GM03348 (cell line): ENCODE measurements around the gene STARD13.
A peak's percentile ranks its signal among the peaks of the same experiment; 100 is the strongest.

Source experiments
- DNase-seq: peaks from one replicate; pipeline ENCODE4 v3.0.0; 2012; ENCODE audit warnings: low spot score

STARD13 gene

GRCh38 chr13:33111414-33112110 is 174.0 kb downstream of the STARD13 start:
- peak; percentile 49 for DNase-seq

DNA sequence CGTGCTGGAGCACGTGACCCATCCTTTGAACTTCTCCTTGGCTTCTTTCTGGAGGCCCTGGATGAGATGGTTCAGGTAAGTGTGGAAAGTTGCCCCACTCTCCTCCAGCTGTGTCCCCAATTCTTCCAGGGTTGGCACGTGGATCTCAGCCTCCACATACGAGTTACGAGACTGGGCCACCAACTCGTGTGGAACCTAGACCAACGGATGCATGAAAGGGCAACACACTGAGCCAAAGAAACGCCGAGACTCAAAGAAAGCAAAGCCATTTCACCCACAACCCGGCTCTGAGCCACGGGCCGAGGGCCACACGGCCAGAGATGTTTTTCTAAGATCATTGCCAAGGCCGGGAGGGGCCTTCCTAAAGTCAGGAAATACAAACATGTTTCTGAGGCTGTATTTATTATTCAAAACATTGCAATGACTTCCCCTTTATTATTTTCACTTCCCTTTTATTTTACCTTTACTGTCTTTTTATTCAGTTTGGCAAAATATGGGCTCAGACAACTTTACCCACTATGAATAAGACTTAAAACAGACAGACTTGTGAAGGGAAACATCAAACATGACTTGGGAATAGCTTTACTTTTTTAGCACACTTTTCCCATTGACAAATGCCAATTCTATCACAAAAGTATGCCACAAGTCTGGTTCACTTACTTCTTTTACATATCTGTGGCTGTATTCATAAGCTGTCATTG is 174.7 kb downstream of the STARD13 start:
- DNase-seq = peak; percentile 46

DNA sequence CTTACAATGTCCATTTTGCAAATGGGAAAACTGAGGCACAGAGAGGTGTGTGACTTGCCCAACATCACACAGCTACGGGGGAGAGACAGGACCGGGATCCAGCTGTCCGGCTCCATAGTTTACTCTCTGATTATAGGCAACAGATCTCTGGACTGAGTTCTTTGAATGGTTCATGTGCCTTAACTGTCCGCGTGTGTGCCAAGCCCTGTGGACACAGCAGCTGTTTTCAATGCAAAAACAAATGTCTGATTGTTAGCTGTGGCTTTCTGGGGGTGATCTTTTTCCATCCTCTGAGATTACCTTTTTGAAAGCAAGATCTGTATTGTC is 175.2 kb downstream of the STARD13 start:
- no peak for DNase-seq

DNA sequence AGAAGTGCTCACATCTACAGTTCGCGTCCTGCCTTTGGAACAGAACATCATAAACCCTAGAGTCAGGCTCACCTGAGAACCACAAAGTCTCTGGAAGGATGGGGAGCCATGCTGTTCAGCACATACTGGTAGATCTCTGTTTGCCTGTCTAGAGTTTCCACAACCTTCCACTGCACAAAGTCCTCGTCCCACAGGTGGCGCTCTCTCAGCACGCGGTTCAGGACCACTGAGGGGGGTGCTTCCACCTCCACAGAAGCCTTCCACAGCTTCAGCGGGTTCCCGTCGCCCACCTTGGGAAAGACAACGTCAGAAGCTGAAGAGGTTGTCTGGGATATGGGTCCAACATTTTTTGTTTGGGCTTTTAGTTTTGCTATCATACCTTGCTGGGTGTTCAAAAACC is 175.8 kb downstream of the STARD13 start:
- no peak for DNase-seq

DNA sequence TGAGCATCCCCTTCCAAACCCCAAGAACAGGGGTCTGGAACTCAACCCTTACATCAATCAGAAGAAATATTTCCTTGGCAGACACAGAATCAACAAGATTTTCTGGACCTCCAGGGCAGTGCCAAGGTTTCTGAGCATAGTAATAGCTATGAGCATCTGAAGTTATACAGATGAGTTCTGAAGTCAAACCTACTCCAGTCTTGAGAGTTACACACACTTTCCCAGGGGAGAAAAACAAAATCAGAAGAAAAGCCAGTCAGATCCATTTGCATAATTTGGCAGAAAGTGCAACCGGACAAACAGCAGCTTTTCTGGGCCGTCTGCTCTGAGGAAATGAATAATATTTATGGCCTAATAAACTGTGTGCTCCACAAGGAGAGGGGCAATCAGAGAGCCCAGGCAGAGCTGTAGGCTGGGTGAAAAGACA is 176.3 kb downstream of the STARD13 start:
- peak; percentile 31 for DNase-seq

- peak; percentile 84 for DNase-seq
Measured at GRCh38 chr13:33108620-33109019, 176.9 kb downstream of the STARD13 start.

DNA sequence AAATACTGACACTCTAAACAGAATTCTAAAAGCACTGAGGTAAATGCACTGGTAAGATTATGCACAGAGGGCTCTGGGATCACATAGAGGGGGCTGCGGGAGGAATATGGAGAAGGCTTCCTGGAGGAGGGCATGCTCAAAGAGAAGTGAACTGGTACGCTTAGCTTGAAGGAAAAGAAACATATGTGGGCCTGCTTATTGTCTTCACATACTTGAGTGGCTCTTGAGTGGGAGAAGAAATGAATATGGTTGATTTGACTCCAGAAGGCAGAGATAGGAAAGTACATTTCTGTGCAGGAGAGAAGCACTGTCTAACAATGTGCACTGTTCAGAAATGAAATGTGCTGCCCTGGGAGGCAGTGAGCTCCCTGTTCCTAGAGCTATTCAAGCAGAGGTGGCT is 178.2 kb downstream of the STARD13 start:
- DNase-seq = no peak

GRCh38 chr13:33106656-33107360 is 178.7 kb downstream of the STARD13 start:
- DNase-seq = no peak

DNA sequence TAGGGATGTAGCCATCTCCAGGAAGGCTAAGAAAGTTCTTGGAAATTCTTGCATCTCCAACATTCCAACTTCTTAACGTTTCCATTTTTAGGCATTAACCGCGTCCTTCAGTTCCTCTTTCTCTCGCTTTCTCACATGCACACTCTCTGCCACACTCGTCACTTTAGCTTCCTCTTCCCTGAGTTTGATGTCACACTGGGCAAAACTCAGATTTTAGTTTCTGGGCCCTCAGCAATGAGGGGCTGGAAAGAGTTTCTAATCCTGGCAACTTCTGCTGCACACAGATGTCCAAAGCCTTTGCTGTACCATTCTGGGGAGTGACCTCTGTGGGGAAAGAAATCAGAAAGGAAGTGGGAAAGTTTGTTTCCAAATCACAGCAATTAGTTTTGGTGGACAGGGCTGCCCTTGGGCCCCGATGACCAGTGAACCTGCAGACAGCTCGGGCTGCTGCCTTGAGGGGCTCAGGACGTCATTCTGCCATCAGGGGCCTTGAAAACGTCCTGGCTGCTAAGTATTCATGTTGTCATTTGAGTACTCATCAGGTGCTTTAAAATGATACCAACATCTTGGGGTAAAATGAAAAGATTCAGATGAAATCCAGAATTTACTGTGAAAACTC is 180.1 kb downstream of the STARD13 start:
- DNase-seq = no peak

DNA sequence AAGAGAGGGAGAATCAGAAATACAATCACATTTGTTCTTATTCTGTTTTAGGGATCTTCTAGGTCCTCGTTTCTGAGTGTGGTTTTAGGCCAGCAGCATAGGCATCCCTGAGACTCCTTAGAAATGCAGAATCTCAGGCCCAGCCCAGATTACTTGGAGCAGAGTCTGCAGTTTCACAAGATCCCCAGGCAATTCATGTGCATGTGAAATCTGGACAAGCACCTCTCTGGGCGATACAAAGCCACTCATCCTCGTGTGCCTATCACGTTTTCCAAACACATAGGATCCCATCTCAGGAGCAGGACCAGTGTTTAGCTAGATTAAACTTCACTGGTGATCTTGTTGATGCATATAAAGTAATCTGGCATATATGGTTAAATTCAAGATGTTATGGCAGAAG is 182.1 kb downstream of the STARD13 start:
- DNase-seq = no peak

GRCh38 chr13:33101835-33102234 is 183.7 kb downstream of the STARD13 start:
- DNase-seq = no peak

DNA sequence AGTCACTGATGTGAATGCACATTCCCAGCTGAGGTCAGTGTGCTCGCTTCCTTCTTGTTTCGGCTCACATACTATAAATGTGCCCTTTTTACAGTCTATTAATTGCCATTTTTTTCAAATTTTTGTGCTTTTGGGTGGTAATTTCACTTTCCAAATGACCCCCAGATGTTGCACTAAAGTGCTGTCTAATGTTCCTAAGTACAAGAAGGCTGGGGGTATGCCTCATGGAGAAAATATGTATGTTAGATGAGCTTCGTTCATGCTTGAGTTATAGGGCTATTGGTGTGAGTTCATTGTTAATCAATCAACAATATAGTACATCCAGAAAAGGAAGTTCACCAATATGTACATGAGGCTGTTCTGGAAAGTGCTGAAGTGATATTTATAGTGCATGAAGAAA is 184.7 kb downstream of the STARD13 start:
- DNase-seq = no peak

DNA sequence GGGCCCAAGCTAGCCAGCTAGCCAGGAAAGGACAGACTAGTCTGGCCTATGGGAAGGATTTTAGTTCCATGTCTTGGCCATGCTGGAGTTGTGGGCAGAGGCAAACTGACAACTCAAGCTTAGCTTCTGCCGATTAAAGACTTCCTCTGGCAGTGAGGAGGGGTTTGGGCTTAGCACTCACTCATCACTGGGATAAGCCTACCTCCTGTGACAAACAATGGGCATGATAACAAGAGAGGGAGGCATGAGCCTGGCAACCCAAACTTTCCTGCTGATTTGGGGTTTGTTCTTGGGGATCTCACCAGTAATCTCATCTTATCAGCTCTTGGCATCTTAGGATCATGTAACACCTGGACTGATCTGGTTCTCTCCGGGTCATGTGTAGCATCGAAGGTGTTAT is 185.7 kb downstream of the STARD13 start:
- no peak for DNase-seq

- DNase-seq = no peak
Measured at GRCh38 chr13:33096886-33097605, 188.5 kb downstream of the STARD13 start.

GRCh38 chr13:33092073-33092987 is 193.2 kb downstream of the STARD13 start:
- no peak for DNase-seq

- DNase-seq = no peak
Measured at GRCh38 chr13:33091415-33091774, 194.2 kb downstream of the STARD13 start.

- DNase-seq = no peak
Measured at GRCh38 chr13:33090755-33091414, 194.7 kb downstream of the STARD13 start.

DNA sequence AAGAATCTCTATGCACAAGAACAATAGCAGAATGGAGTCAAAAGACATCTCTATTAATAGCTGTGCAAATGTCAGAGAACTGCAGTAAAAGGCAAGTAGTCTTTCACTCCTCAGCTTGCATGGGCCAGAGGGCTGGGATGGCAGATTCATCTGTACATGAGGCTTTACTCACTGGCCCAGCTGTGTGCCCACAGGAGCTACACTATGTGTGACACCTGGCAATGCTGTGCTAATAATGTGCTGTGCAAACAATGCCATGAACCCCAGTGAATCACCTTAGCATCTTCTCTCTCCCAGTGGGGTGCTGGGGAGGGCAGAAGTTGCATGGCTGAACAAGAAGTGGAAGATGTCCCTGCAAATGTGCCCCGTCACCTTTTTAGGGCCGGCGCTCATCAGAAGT is 196.2 kb downstream of the STARD13 start:
- no peak for DNase-seq

DNA sequence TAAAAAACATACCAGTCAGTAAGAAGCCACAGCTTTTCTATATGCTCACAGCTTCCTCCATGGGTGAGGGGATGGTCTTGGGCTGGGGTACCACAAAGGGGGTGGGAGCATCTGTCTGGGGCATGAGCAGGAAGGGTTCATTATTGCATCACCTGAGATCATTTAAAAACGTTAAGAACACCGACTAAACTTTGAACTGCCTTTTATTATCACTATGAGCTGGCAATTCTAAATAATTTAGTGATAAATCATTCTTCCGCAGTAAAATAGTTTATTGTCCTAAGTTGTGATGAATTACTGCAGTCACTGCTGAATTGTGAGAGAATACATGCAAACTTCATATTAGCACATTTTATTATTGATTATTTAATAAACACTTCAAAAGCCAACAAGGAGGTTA is 197.8 kb downstream of the STARD13 start:
- DNase-seq = no peak

- no peak for DNase-seq
Measured at GRCh38 chr13:33087091-33087490, 198.5 kb downstream of the STARD13 start.

DNA sequence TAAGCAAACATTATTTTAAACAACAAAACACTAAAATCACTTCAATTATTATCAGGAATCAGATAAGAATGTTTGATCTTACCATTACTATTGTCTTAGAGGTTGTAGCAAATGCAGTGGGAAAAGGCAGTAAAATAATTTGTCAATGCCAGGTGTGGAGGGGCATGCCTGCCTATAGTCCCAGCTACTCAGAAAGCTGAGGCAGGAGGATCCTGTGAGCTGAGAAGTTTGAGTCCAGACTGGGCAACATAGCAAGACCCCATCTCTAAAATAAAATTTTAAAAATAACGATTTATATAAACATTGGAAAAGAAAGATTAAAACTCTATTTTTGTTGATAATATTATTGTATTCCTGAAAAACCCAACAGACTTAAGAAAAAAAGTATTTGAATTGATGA is 202.5 kb downstream of the STARD13 start:
- no peak for DNase-seq
